Measurements from ENCODE around the gene BICDL1. TPM values are rescaled to one million over a fixed set of nuclear protein-coding genes. Genes with fewer than 3 reads are reported as not detected.

BICDL1 gene
- total RNA-seq, 6 donors from 2014 or later: 10.5 to 21.0 (median 15.9) TPM

DNA sequence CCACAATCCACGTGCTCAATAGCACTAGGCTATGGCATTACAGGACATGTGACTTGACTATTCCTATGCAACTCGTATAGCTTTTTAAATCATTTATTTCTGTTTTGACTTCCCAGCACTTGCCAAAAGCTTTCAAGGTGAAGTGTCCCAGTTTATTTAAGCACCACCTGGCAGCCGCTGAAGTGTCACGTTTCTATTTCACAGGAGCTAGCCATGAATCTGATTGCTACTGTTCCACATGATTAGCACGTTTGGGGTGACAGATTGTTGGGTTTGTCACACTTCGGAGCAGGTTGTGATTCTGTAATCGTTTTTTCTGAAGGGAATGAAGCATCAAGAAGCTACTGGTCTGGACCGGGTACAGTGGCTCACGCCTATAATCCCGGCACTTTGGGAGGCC lies 39.9 kb upstream of the BICDL1 start:
- no peaks in the 10 kb centered on the region for H3K36me3 ChIP-seq
- H3K27ac ChIP-seq: no peak overlapping the region
- no peak overlapping the region for H3K4me3 ChIP-seq
- no peaks in the 10 kb centered on the region for H3K27me3 ChIP-seq
- no peaks in the 10 kb centered on the region for H3K9me3 ChIP-seq
- 62 to 67% methylated on average over 10 of the region's 10 CpGs for WGBS, 2 donors
- H3K4me1 ChIP-seq: no peaks in the 10 kb centered on the region
- TF ChIP-seq CTCF (IDR thresholded peaks at IDR 0.05) (no peak), EP300 (IDR thresholded peaks at IDR 0.05) (no peak), POLR2AphosphoS5 (IDR thresholded peaks at IDR 0.05) (no peak), POLR2A (IDR thresholded peaks at IDR 0.05) (no peak)
- ATAC-seq (ENCODE audit: low FRiP score in 2 of 2) (no peak), DNase-seq (peak in 1 of 2 donors; percentile 39)

- no peak for TF ChIP-seq POLR2AphosphoS5 (IDR thresholded peaks at IDR 0.05)
- no peak for TF ChIP-seq CTCF (IDR thresholded peaks at IDR 0.05)
- no peak for TF ChIP-seq POLR2A (IDR thresholded peaks at IDR 0.05)
- no peak for TF ChIP-seq EP300 (IDR thresholded peaks at IDR 0.05)
- Histone ChIP-seq H3K4me1 (no peaks in the 10 kb centered on the region), H3K27ac (no peak overlapping the region), H3K27me3 (no peaks in the 10 kb centered on the region), H3K36me3 (no peaks in the 10 kb centered on the region), H3K4me3 (no peak overlapping the region), H3K9me3 (no peaks in the 10 kb centered on the region)
- 75 to 85% methylated on average over 4 of the region's 4 CpGs for WGBS, 2 donors
- no peak for ATAC-seq (ENCODE audit: low FRiP score in 2 of 2)
- DNase-seq: no peak
Measured at GRCh38 chr12:119949594-119949993, 39.4 kb upstream of the BICDL1 start.

- Histone ChIP-seq H3K27ac (no peak overlapping the region), H3K4me1 (no peaks in the 10 kb centered on the region), H3K36me3 (no peaks in the 10 kb centered on the region), H3K27me3 (no peaks in the 10 kb centered on the region), H3K4me3 (no peak overlapping the region), H3K9me3 (peaks cover 11 to 26% (median 22%) of the 10 kb centered on the region in 4 donors)
- TF ChIP-seq CTCF (IDR thresholded peaks at IDR 0.05) (no peak), EP300 (IDR thresholded peaks at IDR 0.05) (no peak), POLR2A (IDR thresholded peaks at IDR 0.05) (no peak), POLR2AphosphoS5 (IDR thresholded peaks at IDR 0.05) (no peak)
- no peak for DNase-seq
- 82 to 86% methylated on average over 3 of the region's 3 CpGs for WGBS, 2 donors
- ATAC-seq (ENCODE audit: low FRiP score in 2 of 2): no peak
Measured at GRCh38 chr12:119956047-119956446, 33.0 kb upstream of the BICDL1 start.

GRCh38 chr12:119957135-119957534 lies 31.9 kb upstream of the BICDL1 start:
- DNase-seq (no peak), ATAC-seq (ENCODE audit: low FRiP score in 2 of 2) (no peak)
- Histone ChIP-seq H3K27me3 (no peaks in the 10 kb centered on the region), H3K4me3 (no peak overlapping the region), H3K9me3 (peaks cover 11 to 26% (median 22%) of the 10 kb centered on the region in 4 donors), H3K36me3 (no peaks in the 10 kb centered on the region), H3K4me1 (no peaks in the 10 kb centered on the region), H3K27ac (no peak overlapping the region)
- 94 to 100% methylated on average over 1 of the region's 1 CpG for WGBS, 2 donors
- TF ChIP-seq EP300 (IDR thresholded peaks at IDR 0.05) (no peak), POLR2A (IDR thresholded peaks at IDR 0.05) (no peak), POLR2AphosphoS5 (IDR thresholded peaks at IDR 0.05) (no peak), CTCF (IDR thresholded peaks at IDR 0.05) (no peak)

- no peak overlapping the region for H3K27ac ChIP-seq
- H3K4me3 ChIP-seq: no peak overlapping the region
- ATAC-seq (ENCODE audit: low FRiP score in 2 of 2) (no peak), DNase-seq (no peak)
- TF ChIP-seq EP300 (IDR thresholded peaks at IDR 0.05) (no peak), POLR2AphosphoS5 (IDR thresholded peaks at IDR 0.05) (no peak)
- 58 to 68% methylated on average over 2 of the region's 2 CpGs for WGBS, 2 donors
- no peaks in the 10 kb centered on the region for H3K4me1 ChIP-seq
- H3K36me3 ChIP-seq: no peaks in the 10 kb centered on the region
- no peaks in the 10 kb centered on the region for H3K27me3 ChIP-seq
- H3K9me3 ChIP-seq: peaks cover 11 to 26% (median 22%) of the 10 kb centered on the region in 4 donors
Measured at GRCh38 chr12:119959435-119959834, 29.6 kb upstream of the BICDL1 start.

Data from upper lobe of left lung (tissue), 6 donors.